Astrocyte of the cerebellum (primary cell): ENCODE data around the gene SLC5A5.

Experiments
- DNase-seq: peaks from one replicate; pipeline ENCODE4 v3.0.0-alpha.2; 2011; ENCODE audit warnings: low read depth
- H3K4me3 ChIP-seq: 2 replicates; pipeline ENCODE4 v1.5.1; 2011; ENCODE audit warnings: mild to moderate bottlenecking, low read depth, low read length, moderate library complexity
- CTCF ChIP-seq: IDR thresholded peaks from 2 replicates; pipeline ENCODE4 v1.5.1; 2012; ENCODE audit warnings: low read length, low read depth, moderate library complexity, mild to moderate bottlenecking; ENCODE audit errors: missing control alignments
- in situ Hi-C: cut with HindIII; loops from 2 replicates; pipeline ENCODE4 v1.10.0; 2017; ENCODE audit warnings: low sequenced_read_pairs

Gene SLC5A5

GRCh38 chr19:17871878-17872250 lies at the start of gene SLC5A5:
Gene SLC5A5, plus strand, starts transcription at chr19:17871945. Its CDS starts 375 bp downstream, at chr19:17872320.
- no peak for DNase-seq
- TF ChIP-seq CTCF: no peak
- H3K4me3 ChIP-seq: no peak within 1 kb of the TSS
- in situ Hi-C loops: no loop called here

GRCh38 chr19:17824339-17824738 lies 47.4 kb upstream of the SLC5A5 start:
- no peak for TF ChIP-seq CTCF
- in situ Hi-C loops: no loop called here
- no peak overlapping the region for H3K4me3 ChIP-seq
- DNase-seq: no peak

GRCh38 chr19:17826508-17827056 lies 45.2 kb upstream of the SLC5A5 start:
- no peak for TF ChIP-seq CTCF
- DNase-seq: no peak
- in situ Hi-C loops: no loop called here
- H3K4me3 ChIP-seq: no peak overlapping the region

GRCh38 chr19:17829855-17830566 lies 41.7 kb upstream of the SLC5A5 start:
- no peak for DNase-seq
- H3K4me3 ChIP-seq: peak overlapping the region; percentile 18
- in situ Hi-C loops: loop anchor here (10.0 kb wide), 1 partner anchor 115 kb away; the partner anchor contains the start of gene MAP1S
- no peak for TF ChIP-seq CTCF

- TF ChIP-seq CTCF: no peak
- DNase-seq: no peak
- peak overlapping the region; percentile 18 for H3K4me3 ChIP-seq
- in situ Hi-C loops: loop anchor here (10.0 kb wide), 1 partner anchor 116 kb away; the partner anchor contains the start of gene MAP1S
Observed at GRCh38 chr19:17830567-17831418, 41.0 kb upstream of the SLC5A5 start.

- DNase-seq: no peak
- TF ChIP-seq CTCF: no peak
- H3K4me3 ChIP-seq: no peak overlapping the region
- in situ Hi-C loops: loop anchor here (10.0 kb wide), 1 partner anchor 117 kb away; the partner anchor contains the start of gene MAP1S
Observed at GRCh38 chr19:17831419-17831888, 40.3 kb upstream of the SLC5A5 start.
